Trophoblast cell (in vitro differentiated cells and primary cell): ENCODE results near the gene TAC4.
A peak's percentile ranks its signal among the peaks of the same experiment; 100 is the strongest.

Experiments
- DNase-seq, 2 donors: peaks; one replicate each; pipeline ENCODE4 v3.0.0-alpha.2; 2016
- H2AFZ ChIP-seq: 2 replicates; pipeline ENCODE4 v1.6.1; 2013; ENCODE audit warnings: low read length, moderate library complexity, mild to moderate bottlenecking; ENCODE audit not compliant: insufficient read depth, poor library complexity
- H2AK5ac ChIP-seq: 2 replicates; pipeline ENCODE4 v1.6.1; 2013; ENCODE audit warnings: mild to moderate bottlenecking, low read length
- H2BK120ac ChIP-seq: 2 replicates; pipeline ENCODE4 v1.6.1; 2013; ENCODE audit warnings: low read length, mild to moderate bottlenecking, moderate library complexity; ENCODE audit not compliant: insufficient read depth, poor library complexity
- H2BK12ac ChIP-seq: 2 replicates; pipeline ENCODE4 v1.6.1; 2013; ENCODE audit warnings: mild to moderate bottlenecking, low read length, moderate library complexity
- H2BK5ac ChIP-seq: 2 replicates; pipeline ENCODE4 v1.6.1; 2013; ENCODE audit warnings: low read length, low read depth, moderate library complexity, mild to moderate bottlenecking; ENCODE audit not compliant: poor library complexity
- H3K14ac ChIP-seq: 2 replicates; pipeline ENCODE4 v1.6.1; 2013; ENCODE audit warnings: mild to moderate bottlenecking, low read length
- H3K18ac ChIP-seq: 2 replicates; pipeline ENCODE4 v1.6.1; 2013; ENCODE audit warnings: mild to moderate bottlenecking, low read length
- H3K23ac ChIP-seq: 2 replicates; pipeline ENCODE4 v1.6.1; 2013; ENCODE audit warnings: low read length
- H3K27ac ChIP-seq: 2 replicates; pipeline ENCODE4 v1.5.1; 2013; ENCODE audit warnings: low read depth, mild to moderate bottlenecking, inconsistent platforms, low read length, moderate library complexity
- H3K27me3 ChIP-seq: 2 replicates; pipeline ENCODE4 v1.6.1; 2013; ENCODE audit warnings: inconsistent platforms, mild to moderate bottlenecking, low read length, moderate library complexity; ENCODE audit not compliant: insufficient read depth
- H3K36me3 ChIP-seq, 2 experiments: 1 replicate in 1 of 2; 2 replicates in 1 of 2; pipeline ENCODE4 v1.6.1; 2013; ENCODE audit warnings: low read length in 2 of 2, mild to moderate bottlenecking in 2 of 2, moderate library complexity in 1 of 2; ENCODE audit not compliant: insufficient read depth in 2 of 2, control insufficient read depth in 1 of 2
- H3K4ac ChIP-seq: 2 replicates; pipeline ENCODE4 v1.6.1; 2013; ENCODE audit warnings: low read depth, mild to moderate bottlenecking, low read length, moderate library complexity
- H3K4me1 ChIP-seq, 2 experiments: 1 replicate in 1 of 2; 2 replicates in 1 of 2; pipeline ENCODE4 v1.6.1; 2013; ENCODE audit warnings: low read length in 2 of 2, mild to moderate bottlenecking in 2 of 2, moderate library complexity in 1 of 2; ENCODE audit not compliant: insufficient read depth in 2 of 2, control insufficient read depth in 1 of 2
- H3K4me2 ChIP-seq: 2 replicates; pipeline ENCODE4 v1.6.1; 2013; ENCODE audit warnings: inconsistent platforms, mild to moderate bottlenecking, low read length, moderate library complexity
- H3K4me3 ChIP-seq: 2 replicates; pipeline ENCODE4 v1.5.1; 2013; ENCODE audit warnings: mild to moderate bottlenecking, low read depth, low read length, inconsistent platforms
- H3K79me1 ChIP-seq: one replicate; pipeline ENCODE4 v1.6.1; 2013; ENCODE audit warnings: low read length
- H3K79me2 ChIP-seq: 2 replicates; pipeline ENCODE4 v1.6.1; 2013; ENCODE audit warnings: low read length, mild to moderate bottlenecking; ENCODE audit not compliant: control insufficient read depth, insufficient read depth, poor library complexity
- H3K9ac ChIP-seq: 2 replicates; pipeline ENCODE4 v1.6.1; 2013; ENCODE audit warnings: mild to moderate bottlenecking, low read length
- H3K9me3 ChIP-seq: 2 replicates; pipeline ENCODE4 v1.6.1; 2013; ENCODE audit warnings: low read depth, mild to moderate bottlenecking, control low read depth, inconsistent platforms, low read length; ENCODE audit not compliant: insufficient read depth
- H4K12ac ChIP-seq: 2 replicates; pipeline ENCODE4 v1.6.1; 2013; ENCODE audit warnings: low read depth, mild to moderate bottlenecking, low read length, moderate library complexity
- H4K8ac ChIP-seq: 2 replicates; pipeline ENCODE4 v1.6.1; 2013; ENCODE audit warnings: low read depth, mild to moderate bottlenecking, low read length, moderate library complexity
- H4K91ac ChIP-seq: one replicate; pipeline ENCODE4 v1.6.1; 2013; ENCODE audit warnings: low read depth, mild to moderate bottlenecking, low read length, moderate library complexity
- WGBS: extraction: QIAGEN DNeasy Blood & Tissue Kit; methylation state at CpG from one replicate; pipeline ENCODE4 v1.1.7; 2013; ENCODE audit warnings: missing lambda C conversion rate; ENCODE audit not compliant: insufficient read length, insufficient coverage; ENCODE audit errors: extremely low coverage; 5-methylcytosine and 5-hydroxymethylcytosine counted together

Gene TAC4

GRCh38 chr17:49853470-49854015, 5.7 kb upstream of the TAC4 start:
- Histone ChIP-seq H3K18ac (no peak overlapping the region), H2AFZ (no peak overlapping the region), H3K9me3 (no peaks in the 10 kb centered on the region), H3K27me3 (peaks cover 17% of the 10 kb centered on the region), H3K79me2 (peaks cover 2% of the 10 kb centered on the region), H2BK5ac (no peak overlapping the region), H3K23ac (no peak overlapping the region), H2BK12ac (no peak overlapping the region), H3K4ac (no peak overlapping the region), H3K14ac (no peak overlapping the region), H2BK120ac (no peak overlapping the region), H2AK5ac (no peak overlapping the region), H3K4me1 (peaks cover 3 to 7% of the 10 kb centered on the region in 2 experiments), H4K91ac (no peak overlapping the region), H4K12ac (no peak overlapping the region), H3K27ac (no peak overlapping the region), H3K4me3 (no peak overlapping the region), H3K79me1 (no peaks in the 10 kb centered on the region), H3K9ac (no peak overlapping the region), H4K8ac (no peak overlapping the region), H3K36me3 (no peaks in the 10 kb centered on the region), H3K4me2 (no peak overlapping the region)
- no peak for DNase-seq
- WGBS = no CpG with 5 or more reads among the region's 10 CpGs

GRCh38 chr17:49851387-49852291, 3.8 kb upstream of the TAC4 start:
- peaks cover 3 to 4% of the 10 kb centered on the region in 2 experiments for H3K36me3 ChIP-seq
- H2BK12ac ChIP-seq = no peak overlapping the region
- peaks cover 2% of the 10 kb centered on the region for H3K79me2 ChIP-seq
- peak overlapping the region; percentile 61 for H3K14ac ChIP-seq
- peak overlapping the region; percentile 71 for H4K91ac ChIP-seq
- no peak overlapping the region for H3K4ac ChIP-seq
- H3K4me1 ChIP-seq = peaks cover 3 to 7% of the 10 kb centered on the region in 2 experiments
- peak overlapping the region; percentile 14 for H3K4me3 ChIP-seq
- WGBS = no CpG with 5 or more reads among the region's 55 CpGs
- peak overlapping the region; percentile 69 for H2AFZ ChIP-seq
- DNase-seq = peak; percentile 54 to 75
- peak overlapping the region; percentile 34 for H4K12ac ChIP-seq
- H2BK120ac ChIP-seq = no peak overlapping the region
- H3K9ac ChIP-seq = no peak overlapping the region
- no peak overlapping the region for H2AK5ac ChIP-seq
- H3K18ac ChIP-seq = no peak overlapping the region
- H3K9me3 ChIP-seq = no peaks in the 10 kb centered on the region
- peak overlapping the region; percentile 85 for H3K4me2 ChIP-seq
- H4K8ac ChIP-seq = peak overlapping the region; percentile 69
- H2BK5ac ChIP-seq = no peak overlapping the region
- H3K23ac ChIP-seq = no peak overlapping the region
- no peak overlapping the region for H3K27ac ChIP-seq
- H3K27me3 ChIP-seq = peaks cover 17% of the 10 kb centered on the region
- no peaks in the 10 kb centered on the region for H3K79me1 ChIP-seq

DNA sequence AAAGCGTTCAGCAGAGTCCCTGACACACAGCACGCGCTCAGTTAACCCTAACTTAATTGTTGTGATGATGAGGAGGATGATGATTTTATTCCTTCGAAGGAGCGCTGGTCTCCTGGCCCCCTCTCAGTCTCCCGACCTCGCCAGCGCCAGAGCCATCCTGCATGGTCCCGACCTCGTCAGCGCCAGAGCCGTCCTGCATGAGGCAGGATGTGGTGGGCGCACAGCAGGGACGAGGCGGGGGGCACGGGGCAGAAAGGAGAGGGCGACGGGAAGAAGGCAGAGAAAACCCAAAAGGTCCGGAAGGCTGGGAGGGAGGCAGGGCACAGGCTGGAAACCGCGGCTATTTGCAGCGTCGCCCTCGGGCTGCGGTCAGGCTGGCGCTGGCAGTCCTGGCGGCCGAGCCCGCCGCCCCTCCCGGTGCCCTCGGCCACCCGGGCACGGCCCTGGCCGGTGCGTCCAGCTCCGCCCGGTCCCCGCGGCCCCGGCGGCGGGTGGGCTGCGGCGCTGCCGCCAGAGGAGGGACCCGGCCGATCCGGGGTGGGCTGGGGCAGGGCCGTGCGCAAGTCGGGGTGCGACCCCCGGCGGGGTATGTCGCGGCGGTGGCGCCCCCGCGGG, 3.0 kb upstream of the TAC4 start:
- Histone ChIP-seq H3K79me1 (no peaks in the 10 kb centered on the region), H3K4me3 (peak overlapping the region; percentile 14), H3K79me2 (peaks cover 2% of the 10 kb centered on the region), H2BK120ac (no peak overlapping the region), H3K23ac (no peak overlapping the region), H3K4me2 (peak overlapping the region; percentile 85), H4K8ac (peak overlapping the region; percentile 69), H3K4ac (no peak overlapping the region), H4K91ac (peak overlapping the region; percentile 28), H2BK12ac (no peak overlapping the region), H3K18ac (no peak overlapping the region), H3K4me1 (peaks cover 3 to 7% of the 10 kb centered on the region in 2 experiments), H3K36me3 (peaks cover 3 to 6% of the 10 kb centered on the region in 2 experiments), H2BK5ac (no peak overlapping the region), H2AK5ac (no peak overlapping the region), H4K12ac (peak overlapping the region; percentile 13), H2AFZ (no peak overlapping the region), H3K9ac (no peak overlapping the region), H3K9me3 (no peaks in the 10 kb centered on the region), H3K27ac (no peak overlapping the region), H3K27me3 (peaks cover 17% of the 10 kb centered on the region), H3K14ac (peak overlapping the region; percentile 33)
- DNase-seq = peak in 1 of 2 donors; percentile 19
- no CpG with 5 or more reads among the region's 61 CpGs for WGBS

- H2BK5ac ChIP-seq = no peak overlapping the region
- no peak overlapping the region for H3K18ac ChIP-seq
- WGBS = no CpG with 5 or more reads among the region's 5 CpGs
- H3K79me1 ChIP-seq = no peaks in the 10 kb centered on the region
- H4K12ac ChIP-seq = no peak overlapping the region
- peaks cover 3 to 6% of the 10 kb centered on the region in 2 experiments for H3K36me3 ChIP-seq
- no peak overlapping the region for H2AFZ ChIP-seq
- H2BK120ac ChIP-seq = no peak overlapping the region
- no peak overlapping the region for H3K23ac ChIP-seq
- H4K91ac ChIP-seq = no peak overlapping the region
- H3K27me3 ChIP-seq = peaks cover 17% of the 10 kb centered on the region
- no peak overlapping the region for H3K4me3 ChIP-seq
- H3K4ac ChIP-seq = no peak overlapping the region
- H3K4me1 ChIP-seq = peaks cover 3 to 7% of the 10 kb centered on the region in 2 experiments
- H2BK12ac ChIP-seq = no peak overlapping the region
- no peak overlapping the region for H3K27ac ChIP-seq
- H3K4me2 ChIP-seq = no peak overlapping the region
- no peak overlapping the region for H3K14ac ChIP-seq
- no peak overlapping the region for H3K9ac ChIP-seq
- DNase-seq = no peak
- H3K9me3 ChIP-seq = no peaks in the 10 kb centered on the region
- H3K79me2 ChIP-seq = peaks cover 2% of the 10 kb centered on the region
- no peak overlapping the region for H4K8ac ChIP-seq
- no peak overlapping the region for H2AK5ac ChIP-seq
Measured at GRCh38 chr17:49850218-49850610, 2.3 kb upstream of the TAC4 start.
